Epithelial cell of prostate (primary cell): Measurements from ENCODE around the gene CD200.
"Not testable (repeated sequence)": the region's sequence is repeated elsewhere in the genome, so short reads cannot be mapped to it uniquely, and the experiment has no call there.

Experiments
- DNase-seq: peaks from one replicate; pipeline ENCODE4 v3.0.0-alpha.2; 2011; ENCODE audit warnings: low read depth, low spot score
- H3K27ac ChIP-seq: fragments of 450-650 bp; 2 replicates; pipeline ENCODE4 v1.5.1; 2017; ENCODE audit warnings: mild to moderate bottlenecking

Gene CD200

GRCh38 chr3:112381673-112382542 is 49.0 kb downstream of the CD200 start:
- no peak for DNase-seq
- H3K27ac ChIP-seq = no peak overlapping the region

GRCh38 chr3:112382543-112383160 is 49.7 kb downstream of the CD200 start:
- DNase-seq = no peak
- H3K27ac ChIP-seq = no peak overlapping the region

- DNase-seq = no peak
- no peak overlapping the region for H3K27ac ChIP-seq
Observed at GRCh38 chr3:112384769-112385168, 51.8 kb downstream of the CD200 start.

GRCh38 chr3:112388972-112389371 is 56.0 kb downstream of the CD200 start:
- H3K27ac ChIP-seq = no peak overlapping the region
- DNase-seq = no peak

GRCh38 chr3:112389961-112390360 is 57.0 kb downstream of the CD200 start:
- peak overlapping the region; percentile 84 for H3K27ac ChIP-seq
- no peak for DNase-seq

DNA sequence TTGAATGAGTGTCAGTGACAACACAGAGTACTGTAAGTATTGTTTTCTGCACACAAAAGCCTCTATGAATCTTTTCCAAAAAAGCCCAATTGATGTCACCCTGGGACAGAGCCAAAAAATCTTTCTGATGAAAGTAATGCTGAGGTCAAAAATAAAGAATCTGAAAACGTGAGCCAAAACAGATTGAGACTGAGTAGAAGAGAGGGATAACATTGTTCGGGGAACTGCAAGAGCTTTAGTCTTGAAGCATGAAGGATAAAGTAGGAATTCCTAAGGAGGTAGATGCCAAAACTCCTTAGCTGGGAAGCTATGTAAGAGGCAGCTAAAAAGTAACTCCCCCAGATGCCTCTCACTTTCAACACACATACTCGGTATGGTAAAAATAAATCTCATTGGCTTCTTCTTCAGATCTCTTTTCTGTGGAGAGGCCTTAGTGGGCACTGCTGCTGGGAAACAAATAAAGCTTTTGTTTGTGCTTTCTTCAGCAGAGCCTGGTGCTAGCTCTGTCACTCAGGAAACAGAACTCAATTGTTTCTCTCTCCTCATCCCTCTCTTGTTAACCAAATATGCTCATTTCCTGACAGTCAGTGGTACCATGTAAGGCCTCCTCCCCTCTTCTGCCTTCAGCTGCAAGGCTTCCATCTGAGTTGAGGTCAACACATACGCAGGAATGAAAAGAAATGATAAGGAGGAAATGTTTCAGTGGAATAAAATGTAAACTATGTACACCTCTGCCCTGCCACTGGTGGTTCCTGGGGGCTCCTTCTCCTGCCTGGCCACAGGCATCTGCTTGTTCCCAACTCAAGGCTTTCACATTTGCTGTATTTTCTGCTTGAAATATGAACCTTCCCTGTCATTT is 58.1 kb downstream of the CD200 start:
- DNase-seq = no peak
- peak overlapping the region; percentile 84 for H3K27ac ChIP-seq

- H3K27ac ChIP-seq = peak overlapping the region; percentile 84
Observed at GRCh38 chr3:112391648-112392047, 58.7 kb downstream of the CD200 start.

GRCh38 chr3:112392393-112393359 is 59.7 kb downstream of the CD200 start:
- DNase-seq = no peak
- peak overlapping the region; percentile 84 for H3K27ac ChIP-seq

More at GRCh38 chr3:112391648-112392047, 58.7 kb downstream of the CD200 start:
- no peak for DNase-seq

- H3K27ac ChIP-seq = no peak overlapping the region
- no peak for DNase-seq
Observed at GRCh38 chr3:112393360-112393728, 60.4 kb downstream of the CD200 start.

- DNase-seq = no peak
- no peak overlapping the region for H3K27ac ChIP-seq
Observed at GRCh38 chr3:112394003-112394640, 61.2 kb downstream of the CD200 start.

DNA sequence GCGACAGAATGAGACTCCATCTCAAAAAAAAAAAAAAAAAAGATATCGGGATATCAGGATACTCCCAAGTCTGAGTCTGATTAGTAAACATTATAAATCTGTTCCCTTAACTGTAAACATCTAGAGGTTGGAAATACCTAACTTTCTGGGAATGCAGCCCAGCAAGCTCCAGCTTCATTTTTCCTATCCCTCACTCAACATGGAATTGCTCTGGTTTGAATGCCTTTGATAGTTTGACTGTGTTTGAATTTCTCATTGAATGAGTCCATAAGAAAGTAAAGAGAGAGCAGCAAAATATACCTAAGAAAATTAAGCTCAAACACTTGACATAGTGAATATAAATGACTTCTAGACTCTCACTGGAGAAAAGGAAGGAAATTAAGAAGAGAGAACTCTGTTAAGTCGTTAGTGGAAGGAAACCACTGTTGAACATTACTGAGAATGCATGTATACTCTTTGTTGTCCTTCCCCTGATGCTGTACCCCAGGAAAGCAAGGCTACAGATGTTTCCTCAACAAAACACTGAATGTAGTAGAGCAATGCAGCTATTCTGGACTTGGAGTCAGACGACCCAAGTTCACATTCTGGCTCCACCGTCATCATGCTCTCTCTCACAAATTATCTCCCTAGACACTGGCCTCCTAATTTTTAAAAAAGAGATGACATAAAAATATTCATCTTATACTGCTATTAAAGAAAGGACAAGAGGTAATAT is 62.4 kb downstream of the CD200 start:
- no peak for DNase-seq

GRCh38 chr3:112395896-112396290 is 62.9 kb downstream of the CD200 start:
- DNase-seq = no peak
- H3K27ac ChIP-seq = no peak overlapping the region

More for the DNA sequence above, 62.4 kb downstream of the CD200 start:
- H3K27ac ChIP-seq = no peak overlapping the region

GRCh38 chr3:112397556-112397955 is 64.6 kb downstream of the CD200 start:
- H3K27ac ChIP-seq = peak overlapping the region; percentile 72
- DNase-seq = no peak

GRCh38 chr3:112399064-112399463 is 66.1 kb downstream of the CD200 start:
- H3K27ac ChIP-seq = peak overlapping the region; percentile 72

DNA sequence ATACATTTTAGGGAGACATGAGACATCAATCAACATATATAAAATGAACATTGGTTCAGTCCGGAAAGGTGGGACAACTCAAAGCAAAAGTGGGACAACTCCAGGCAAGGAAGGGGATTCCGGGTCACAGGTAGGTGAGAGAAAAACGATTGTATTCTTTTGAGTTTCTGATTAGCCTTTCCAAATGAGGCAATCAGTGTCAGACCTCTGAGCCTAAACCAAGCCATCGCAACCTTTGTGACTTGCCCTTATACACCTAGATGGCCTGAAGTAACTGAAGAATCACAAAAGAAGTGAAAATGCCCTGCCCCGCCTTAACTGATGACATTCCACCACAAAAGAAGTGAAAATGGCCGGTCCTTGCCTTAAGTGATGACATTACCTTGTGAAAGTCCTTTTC is 66.6 kb downstream of the CD200 start:
- peak overlapping the region; percentile 72 for H3K27ac ChIP-seq
- not testable (repeated sequence) for DNase-seq

More at GRCh38 chr3:112399064-112399463, 66.1 kb downstream of the CD200 start:
- no peak for DNase-seq

DNA sequence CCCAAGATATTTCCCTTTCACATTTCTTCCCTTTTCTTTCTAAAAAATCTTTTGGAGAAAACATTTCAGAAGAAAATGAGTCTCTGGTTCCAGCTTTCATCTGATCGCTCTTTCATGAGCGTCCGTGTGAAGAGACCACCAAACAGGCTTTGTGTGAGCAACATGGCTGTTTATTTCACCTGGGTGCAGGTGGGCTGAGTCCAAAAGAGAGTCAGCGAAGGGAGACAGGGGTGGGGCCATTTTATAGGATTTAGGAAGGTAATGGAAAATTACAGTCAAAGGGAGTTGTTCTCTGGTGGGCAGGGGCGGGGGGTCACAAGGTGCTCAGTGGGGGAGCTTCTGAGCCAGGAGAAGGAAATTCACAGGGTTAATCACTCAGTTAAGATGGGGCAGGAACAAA is 67.4 kb downstream of the CD200 start:
- H3K27ac ChIP-seq = peak overlapping the region; percentile 72
- not testable (repeated sequence) for DNase-seq

- no peak for DNase-seq
- H3K27ac ChIP-seq = peak overlapping the region; percentile 72
Observed at GRCh38 chr3:112401617-112402016, 68.7 kb downstream of the CD200 start.

DNA sequence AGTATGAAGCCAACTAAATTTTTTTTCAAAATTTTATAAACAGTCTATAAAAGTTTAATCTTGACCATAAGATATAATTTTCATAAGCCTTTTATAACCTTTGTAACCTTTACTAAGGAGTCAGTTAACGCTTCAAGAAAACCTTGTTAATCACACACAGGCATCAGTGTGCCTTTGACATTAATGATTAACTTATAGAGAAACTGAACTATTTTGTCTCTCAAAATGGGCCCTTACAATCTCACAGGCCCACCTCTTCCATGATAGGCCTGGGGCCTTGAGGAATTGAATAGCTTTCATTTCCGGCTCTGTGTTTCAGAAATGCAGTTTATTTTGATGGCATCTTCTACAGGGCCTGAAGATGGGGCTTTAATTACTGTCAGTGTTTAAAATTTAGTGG is 70.1 kb downstream of the CD200 start:
- no peak for DNase-seq
- H3K27ac ChIP-seq = no peak overlapping the region
